GM20000 (cell line): Measurements from ENCODE around the gene PREPL.
"Not testable (repeated sequence)": the region's sequence is repeated elsewhere in the genome, so short reads cannot be mapped to it uniquely, and the experiment has no call there.

ENCODE experiments used
- DNase-seq: peaks from one replicate; pipeline ENCODE4 v3.0.0; 2012; ENCODE audit warnings: low spot score
- TF ChIP-seq, protein P1 (sequence below): IDR thresholded peaks from 2 replicates; pipeline ENCODE4 v1.5.1; 2012; ENCODE audit warnings: mild to moderate bottlenecking, control low read depth; ENCODE audit errors: extremely low read depth, missing control alignments

The PREPL gene

DNA sequence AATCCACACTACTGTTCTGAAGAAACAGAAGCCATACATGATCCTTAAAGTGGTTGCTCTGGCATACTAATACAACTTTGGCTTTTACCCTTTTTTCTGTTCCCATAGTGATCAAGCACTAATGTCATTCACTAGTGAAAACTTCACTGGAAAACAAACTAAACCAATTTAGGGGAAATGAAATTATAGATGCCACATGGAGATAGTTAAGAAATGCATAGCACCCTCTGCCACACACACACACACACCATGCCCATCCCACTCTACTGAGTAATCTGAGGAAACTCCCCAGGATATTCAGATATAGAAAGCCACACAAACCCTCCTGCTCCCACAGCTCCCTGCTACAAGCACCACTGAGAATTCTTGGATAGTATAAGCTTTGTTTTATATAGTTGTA lies 46.9 kb downstream of the PREPL start:
- no peak for DNase-seq
- TF ChIP-seq, protein P1, sequence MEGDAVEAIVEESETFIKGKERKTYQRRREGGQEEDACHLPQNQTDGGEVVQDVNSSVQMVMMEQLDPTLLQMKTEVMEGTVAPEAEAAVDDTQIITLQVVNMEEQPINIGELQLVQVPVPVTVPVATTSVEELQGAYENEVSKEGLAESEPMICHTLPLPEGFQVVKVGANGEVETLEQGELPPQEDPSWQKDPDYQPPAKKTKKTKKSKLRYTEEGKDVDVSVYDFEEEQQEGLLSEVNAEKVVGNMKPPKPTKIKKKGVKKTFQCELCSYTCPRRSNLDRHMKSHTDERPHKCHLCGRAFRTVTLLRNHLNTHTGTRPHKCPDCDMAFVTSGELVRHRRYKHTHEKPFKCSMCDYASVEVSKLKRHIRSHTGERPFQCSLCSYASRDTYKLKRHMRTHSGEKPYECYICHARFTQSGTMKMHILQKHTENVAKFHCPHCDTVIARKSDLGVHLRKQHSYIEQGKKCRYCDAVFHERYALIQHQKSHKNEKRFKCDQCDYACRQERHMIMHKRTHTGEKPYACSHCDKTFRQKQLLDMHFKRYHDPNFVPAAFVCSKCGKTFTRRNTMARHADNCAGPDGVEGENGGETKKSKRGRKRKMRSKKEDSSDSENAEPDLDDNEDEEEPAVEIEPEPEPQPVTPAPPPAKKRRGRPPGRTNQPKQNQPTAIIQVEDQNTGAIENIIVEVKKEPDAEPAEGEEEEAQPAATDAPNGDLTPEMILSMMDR: no peak

DNA sequence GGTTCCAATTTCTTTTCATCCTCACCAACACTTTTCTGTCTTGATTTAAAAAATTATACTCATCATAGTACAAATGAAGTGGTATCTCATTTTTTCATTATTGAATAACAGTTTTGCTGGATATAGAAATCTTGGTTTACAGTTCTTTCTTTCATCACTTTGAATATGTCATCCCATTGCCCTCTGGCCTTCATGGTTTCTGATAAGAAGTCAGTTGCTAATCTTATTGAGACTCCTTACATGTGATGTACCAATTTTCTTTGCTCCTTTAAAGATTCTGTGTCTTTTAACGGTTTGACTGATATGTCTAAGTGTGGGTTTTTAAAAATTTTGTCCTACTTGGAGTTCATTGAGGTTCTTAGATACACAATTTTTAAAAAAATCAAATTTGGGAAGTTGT lies 51.0 kb downstream of the PREPL start:
- DNase-seq: no peak
- TF ChIP-seq, protein P1: no peak

DNA sequence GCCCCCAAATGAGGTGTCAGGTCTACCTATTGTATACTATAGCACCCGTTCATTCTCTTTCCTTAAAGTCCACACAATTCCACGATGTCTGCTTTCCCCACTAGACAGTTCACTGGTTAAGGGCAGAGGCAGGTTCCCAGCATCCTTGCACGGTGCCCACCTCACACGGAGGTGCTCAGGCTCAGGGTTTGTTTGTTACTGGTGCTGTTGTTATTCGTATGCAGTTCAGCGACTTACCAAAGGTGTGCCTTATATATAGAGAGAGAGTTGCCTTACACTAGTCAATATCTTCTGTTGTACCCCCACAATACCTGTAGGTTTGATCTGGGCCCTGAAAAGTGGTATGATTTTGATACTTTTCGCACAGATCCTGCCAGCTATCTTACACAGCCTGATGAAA lies 55.4 kb downstream of the PREPL start:
- no peak for DNase-seq
- TF ChIP-seq, protein P1: no peak

DNA sequence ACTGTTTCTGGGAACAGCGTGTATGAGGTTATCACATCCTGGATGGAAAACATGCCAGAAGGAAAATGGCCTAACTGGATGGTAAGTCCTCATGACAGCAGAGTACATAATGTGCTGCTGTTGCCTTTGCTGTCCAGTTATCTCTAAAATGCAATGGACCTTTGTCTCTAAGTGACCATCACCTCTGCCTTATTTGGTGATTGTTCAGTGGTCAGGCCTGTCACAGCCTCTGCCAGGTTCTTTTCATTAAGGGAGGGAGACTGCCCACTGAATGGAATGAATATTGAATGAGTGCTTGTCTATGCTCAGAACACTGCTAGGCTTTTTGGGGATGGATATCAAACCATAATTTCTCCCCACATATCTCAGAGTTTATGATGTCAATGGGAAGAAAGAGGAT lies 57.0 kb downstream of the PREPL start:
- TF ChIP-seq, protein P1: no peak
- DNase-seq: no peak

DNA sequence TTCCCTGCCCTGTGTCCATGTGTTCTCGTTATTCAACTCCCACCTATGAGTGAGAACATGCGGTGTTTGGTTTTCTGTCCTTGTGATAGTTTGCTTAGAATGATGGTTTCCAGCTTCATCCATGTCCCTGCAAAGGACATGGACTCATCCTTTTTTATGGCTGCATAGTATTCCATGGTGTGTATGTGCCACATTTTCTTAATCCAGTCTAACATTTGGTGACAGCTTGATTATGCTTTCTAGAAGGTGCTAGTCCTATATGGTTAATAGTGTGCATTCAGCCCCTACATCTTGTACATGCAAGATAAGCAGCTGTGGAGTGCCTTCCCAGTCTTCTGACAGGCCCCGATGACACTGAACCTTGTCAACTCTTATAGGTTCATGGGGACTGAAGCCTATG lies 57.5 kb downstream of the PREPL start:
- DNase-seq: not testable (repeated sequence)

DNA sequence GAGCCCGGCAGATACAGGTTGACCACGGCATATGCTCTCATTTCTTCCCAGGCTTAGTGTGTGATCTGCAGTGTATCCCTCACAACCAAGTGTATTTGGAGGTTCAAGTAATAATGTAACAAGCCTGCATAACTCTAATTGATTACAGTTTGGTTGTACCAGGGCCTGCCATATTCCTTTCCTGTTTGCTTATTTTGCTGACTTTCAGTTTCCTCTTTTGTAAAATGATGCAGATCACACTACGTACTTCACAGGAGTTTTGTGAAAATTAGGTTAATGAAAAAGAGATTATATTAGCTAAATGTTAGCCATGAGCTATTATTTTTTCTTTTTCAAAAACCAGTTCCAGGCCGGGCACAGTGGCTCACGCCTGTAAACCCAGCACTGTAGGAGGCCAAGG lies 60.2 kb downstream of the PREPL start:
- TF ChIP-seq, protein P1: no peak
- no peak for DNase-seq

DNA sequence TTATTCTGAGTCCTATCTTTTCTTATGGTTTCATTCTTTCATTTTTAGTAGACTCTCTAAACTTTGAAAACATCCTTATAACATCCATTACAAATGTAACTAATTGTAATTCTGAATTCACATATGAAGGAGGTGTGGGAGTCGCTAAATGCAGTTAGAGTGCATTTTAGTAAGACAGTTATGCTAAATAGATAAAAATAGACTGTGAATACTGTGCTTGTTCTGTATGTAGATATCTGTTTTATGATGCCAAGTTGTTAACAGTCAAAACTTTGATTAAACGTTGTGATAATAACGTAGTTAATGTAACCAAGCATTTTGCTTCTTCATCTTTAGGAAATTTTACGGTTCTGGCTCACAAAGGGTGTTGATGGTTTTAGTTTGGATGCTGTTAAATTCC lies 61.7 kb downstream of the PREPL start:
- TF ChIP-seq, protein P1: no peak

DNA sequence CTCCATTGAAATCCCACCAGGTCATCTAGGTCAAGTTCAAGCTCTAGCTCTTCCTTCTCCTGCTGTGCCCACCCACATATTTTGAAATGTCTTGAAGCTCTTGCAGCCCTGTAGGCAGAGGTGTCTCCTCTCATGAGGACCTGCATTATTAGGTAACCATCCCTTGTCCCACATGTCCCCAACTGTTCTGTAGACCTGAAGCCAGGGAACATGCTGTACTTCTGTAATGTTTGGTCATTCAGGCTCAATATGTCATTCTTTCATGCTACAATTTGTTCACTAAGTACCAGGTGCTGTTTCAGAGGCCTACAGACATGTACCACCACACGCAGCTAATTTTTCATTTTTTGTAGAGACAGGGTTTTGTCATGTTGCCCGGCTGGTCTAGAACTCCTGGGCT lies 63.9 kb downstream of the PREPL start:
- TF ChIP-seq, protein P1: no peak
- no peak for DNase-seq

More for the DNA sequence above, 61.7 kb downstream of the PREPL start:
- DNase-seq: no peak
